Activated CD4-positive, alpha-beta memory T cell treated with anti-CD3 and anti-CD28 coated beads for 36 hours (primary cell): ENCODE data around the gene ERICH3. TPM values are rescaled to one million over a fixed set of nuclear protein-coding genes. Genes with fewer than 3 reads are reported as not detected.

Experiments used
- CTCF ChIA-PET: fragments of 350-600 bp; sonication (Branson Sonifier 250); formaldehyde crosslinking; loops from one replicate; lab custom pipeline; 2021; ENCODE audit warnings: antibody characterized with exemption, inconsistent platforms; lab: Charles Lee
- POLR2A ChIA-PET: fragments of 350-600 bp; sonication (Branson Sonifier 250); formaldehyde crosslinking; loops from one replicate; lab custom pipeline; 2021; ENCODE audit warnings: antibody characterized with exemption; lab: Charles Lee
- DNase-seq: peaks from one replicate; pipeline ENCODE4 v3.0.0-alpha.2; 2020
- H3K27ac Mint-ChIP-seq: one replicate; pipeline ENCODE4 v1.8.0; 2021; ENCODE audit warnings: mixed read lengths
- H3K27me3 Mint-ChIP-seq: one replicate; pipeline ENCODE4 v1.8.0; 2021; ENCODE audit warnings: mixed read lengths
- H3K36me3 Mint-ChIP-seq: one replicate; pipeline ENCODE4 v1.8.0; 2021; ENCODE audit warnings: mixed read lengths
- H3K4me1 Mint-ChIP-seq: one replicate; pipeline ENCODE4 v1.8.0; 2021; ENCODE audit warnings: low read depth, mixed read lengths
- H3K4me3 Mint-ChIP-seq: one replicate; pipeline ENCODE4 v1.8.0; 2021; ENCODE audit warnings: mild to moderate bottlenecking, mixed read lengths
- H3K9me3 Mint-ChIP-seq: one replicate; pipeline ENCODE4 v1.8.0; 2021; ENCODE audit warnings: mixed read lengths
- intact Hi-C: fragments of 100-400 bp; cut with micrococcal nuclease; formaldehyde crosslinking; loops from one replicate; pipeline ENCODE4 v1.15.1; 2023
- total RNA-seq, 2 experiments: library from RNA; stranded (reverse); gene quantifications; one replicate each; pipeline ENCODE4 v1.2.3, GENCODE V29; 2021

Gene ERICH3
- total RNA-seq, 2 experiments from 2014 or later, result not detected

GRCh38 chr1:74583397-74583796, 90.2 kb downstream of the ERICH3 start:
- Mint-ChIP-seq H3K27me3 (peaks cover 7% of the 10 kb centered on the region), H3K4me3 (no peak overlapping the region), H3K4me1 (peaks cover 4% of the 10 kb centered on the region), H3K27ac (no peak overlapping the region), H3K9me3 (no peaks in the 10 kb centered on the region), H3K36me3 (no peaks in the 10 kb centered on the region)
- ChIA-PET POLR2A (no interaction called here), CTCF (interaction anchor here (0.7 kb wide), 1 partner anchor 178 kb away, joined by 3 read pairs; no protein-coding TSS in a partner anchor)
- no peak for DNase-seq
- intact Hi-C loops, result no loop called here

DNA sequence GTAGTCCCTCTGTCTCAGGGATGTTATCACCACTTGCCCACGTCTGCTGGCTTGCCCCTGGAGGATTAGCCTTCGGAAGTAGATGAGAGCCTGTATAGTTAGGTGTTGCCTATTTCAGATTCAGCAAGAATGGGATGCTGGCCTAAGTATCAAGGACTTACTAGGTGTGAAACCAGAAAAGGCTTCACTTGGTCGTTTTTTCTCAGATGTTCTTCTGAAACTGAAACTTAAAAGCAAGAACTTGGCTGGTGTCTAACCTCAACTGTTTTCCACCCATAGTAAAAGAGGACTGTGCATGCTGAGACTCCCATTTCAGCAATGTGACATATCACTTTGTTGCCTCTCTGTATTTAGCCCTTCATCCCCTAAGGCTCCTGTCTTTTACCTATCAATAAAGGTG, 94.2 kb downstream of the ERICH3 start:
- intact Hi-C loops, result no loop called here
- no peak for DNase-seq
- peaks cover 9% of the 10 kb centered on the region for H3K27me3 Mint-ChIP-seq
- ChIA-PET CTCF (no interaction called here), POLR2A (no interaction called here)
- H3K4me1 Mint-ChIP-seq, result no peaks in the 10 kb centered on the region
- H3K27ac Mint-ChIP-seq, result no peak overlapping the region
- no peak overlapping the region for H3K4me3 Mint-ChIP-seq
- no peaks in the 10 kb centered on the region for H3K36me3 Mint-ChIP-seq
- no peaks in the 10 kb centered on the region for H3K9me3 Mint-ChIP-seq

- no peaks in the 10 kb centered on the region for H3K9me3 Mint-ChIP-seq
- intact Hi-C loops, result no loop called here
- peaks cover 6% of the 10 kb centered on the region for H3K27me3 Mint-ChIP-seq
- ChIA-PET POLR2A (no interaction called here), CTCF (no interaction called here)
- no peak overlapping the region for H3K4me3 Mint-ChIP-seq
- H3K27ac Mint-ChIP-seq, result no peak overlapping the region
- H3K36me3 Mint-ChIP-seq, result no peaks in the 10 kb centered on the region
- DNase-seq, result no peak
- no peaks in the 10 kb centered on the region for H3K4me1 Mint-ChIP-seq
These were observed 95.5 kb downstream of the ERICH3 start for GRCh38 chr1:74578101-74578500.

DNA sequence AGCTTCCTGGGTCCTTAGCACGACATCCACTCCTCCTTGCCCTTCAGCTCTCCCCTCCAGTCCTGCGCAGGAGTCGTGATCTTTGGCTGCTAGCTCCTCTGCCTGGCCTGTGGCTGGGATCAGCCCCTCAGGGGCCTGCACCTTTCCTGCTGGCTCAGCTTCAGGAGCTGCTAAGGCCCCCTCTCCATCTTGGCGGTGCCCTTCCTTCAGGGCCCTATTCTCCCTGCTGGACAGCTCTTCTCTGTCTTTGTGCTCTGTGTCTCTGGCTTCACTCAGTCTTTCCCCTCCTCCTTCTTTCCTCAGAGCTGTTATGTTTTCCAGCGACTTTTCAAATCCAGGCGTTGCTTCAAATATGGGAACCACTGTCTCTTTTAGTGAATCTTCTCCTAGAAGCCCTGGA, 101.7 kb downstream of the ERICH3 start:
- H3K27ac Mint-ChIP-seq, result no peak overlapping the region
- DNase-seq, result no peak
- peaks cover 3% of the 10 kb centered on the region for H3K27me3 Mint-ChIP-seq
- H3K36me3 Mint-ChIP-seq, result no peaks in the 10 kb centered on the region
- no peaks in the 10 kb centered on the region for H3K4me1 Mint-ChIP-seq
- ChIA-PET POLR2A (no interaction called here), CTCF (no interaction called here)
- H3K4me3 Mint-ChIP-seq, result no peak overlapping the region
- no peaks in the 10 kb centered on the region for H3K9me3 Mint-ChIP-seq
- intact Hi-C loops, result no loop called here

- peaks cover 3% of the 10 kb centered on the region for H3K27me3 Mint-ChIP-seq
- CTCF ChIA-PET, result no interaction called here
- intact Hi-C loops, result no loop called here
- H3K4me3 Mint-ChIP-seq, result no peak overlapping the region
- H3K9me3 Mint-ChIP-seq, result no peaks in the 10 kb centered on the region
- DNase-seq, result no peak
- H3K4me1 Mint-ChIP-seq, result no peaks in the 10 kb centered on the region
- no peak overlapping the region for H3K27ac Mint-ChIP-seq
- POLR2A ChIA-PET, result no interaction called here
- no peaks in the 10 kb centered on the region for H3K36me3 Mint-ChIP-seq
These were observed 102.1 kb downstream of the ERICH3 start for GRCh38 chr1:74571493-74571800.

DNA sequence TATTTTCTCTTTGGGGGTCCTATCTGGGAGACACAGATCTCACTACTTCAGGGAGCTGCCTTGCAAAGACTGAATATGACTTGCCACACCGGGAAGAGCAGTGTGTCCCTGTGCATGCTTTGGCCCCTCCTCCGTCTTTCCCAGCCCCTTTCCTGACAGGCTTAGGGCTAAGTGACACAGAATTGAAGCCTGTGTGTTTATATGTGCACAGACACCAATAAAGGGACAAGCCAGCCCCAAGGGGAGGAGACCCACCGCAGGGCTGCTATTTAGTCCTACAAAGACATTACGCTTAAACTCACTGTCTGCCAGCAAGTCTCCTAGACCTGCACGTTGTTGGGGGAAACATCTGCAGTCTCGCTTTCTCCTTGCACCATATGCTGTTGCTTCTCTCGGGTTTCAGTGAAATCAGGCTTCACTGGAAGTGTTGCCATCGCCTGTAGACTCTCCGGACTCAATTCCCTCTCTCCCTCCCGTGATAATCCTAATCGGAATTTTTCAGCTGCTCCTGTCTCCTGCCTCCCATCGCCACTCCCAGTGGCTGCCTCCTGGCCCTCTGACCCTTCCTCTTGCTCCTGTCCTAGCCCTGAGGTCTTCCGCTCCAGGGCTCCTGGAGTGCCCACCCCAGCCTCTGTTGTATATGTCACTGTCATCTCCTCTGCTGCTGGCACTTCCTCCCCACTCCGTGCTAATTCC, 102.6 kb downstream of the ERICH3 start:
- H3K36me3 Mint-ChIP-seq, result no peaks in the 10 kb centered on the region
- ChIA-PET POLR2A (no interaction called here), CTCF (no interaction called here)
- H3K27ac Mint-ChIP-seq, result no peak overlapping the region
- intact Hi-C loops, result no loop called here
- H3K4me3 Mint-ChIP-seq, result no peak overlapping the region
- peaks cover 3% of the 10 kb centered on the region for H3K27me3 Mint-ChIP-seq
- no peaks in the 10 kb centered on the region for H3K9me3 Mint-ChIP-seq
- no peaks in the 10 kb centered on the region for H3K4me1 Mint-ChIP-seq
- DNase-seq, result no peak

DNA sequence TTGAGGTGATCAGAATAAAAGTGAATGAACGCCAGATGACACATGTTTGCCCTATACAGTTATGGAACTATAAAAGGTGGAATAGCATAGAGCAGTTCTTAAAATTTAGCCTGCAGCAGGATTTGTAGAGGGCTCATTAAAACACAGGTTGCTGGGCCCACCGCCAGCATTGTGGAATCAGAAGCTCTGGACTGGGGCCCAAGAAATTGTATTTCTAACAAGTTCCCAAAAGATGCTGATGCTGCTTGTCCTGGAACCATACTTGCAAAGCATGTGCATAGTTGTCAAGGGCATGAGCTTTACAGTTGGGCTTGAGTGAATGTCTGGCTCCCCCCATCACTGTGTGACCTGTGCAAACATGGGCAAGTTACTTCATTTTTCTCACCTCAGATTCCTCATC, 123.7 kb downstream of the ERICH3 start:
- no peaks in the 10 kb centered on the region for H3K36me3 Mint-ChIP-seq
- peaks cover 6% of the 10 kb centered on the region for H3K27me3 Mint-ChIP-seq
- intact Hi-C loops, result no loop called here
- CTCF ChIA-PET, result no interaction called here
- no peaks in the 10 kb centered on the region for H3K4me1 Mint-ChIP-seq
- H3K9me3 Mint-ChIP-seq, result no peaks in the 10 kb centered on the region
- H3K27ac Mint-ChIP-seq, result no peak overlapping the region
- POLR2A ChIA-PET, result no interaction called here
- DNase-seq, result no peak
- H3K4me3 Mint-ChIP-seq, result no peak overlapping the region

- H3K27me3 Mint-ChIP-seq, result peaks cover 6% of the 10 kb centered on the region
- no peaks in the 10 kb centered on the region for H3K36me3 Mint-ChIP-seq
- POLR2A ChIA-PET, result no interaction called here
- no peaks in the 10 kb centered on the region for H3K4me1 Mint-ChIP-seq
- CTCF ChIA-PET, result no interaction called here
- DNase-seq, result no peak
- H3K27ac Mint-ChIP-seq, result no peak overlapping the region
- no peaks in the 10 kb centered on the region for H3K9me3 Mint-ChIP-seq
- intact Hi-C loops, result no loop called here
- H3K4me3 Mint-ChIP-seq, result no peak overlapping the region
These were observed 124.4 kb downstream of the ERICH3 start for GRCh38 chr1:74548961-74549750.

DNA sequence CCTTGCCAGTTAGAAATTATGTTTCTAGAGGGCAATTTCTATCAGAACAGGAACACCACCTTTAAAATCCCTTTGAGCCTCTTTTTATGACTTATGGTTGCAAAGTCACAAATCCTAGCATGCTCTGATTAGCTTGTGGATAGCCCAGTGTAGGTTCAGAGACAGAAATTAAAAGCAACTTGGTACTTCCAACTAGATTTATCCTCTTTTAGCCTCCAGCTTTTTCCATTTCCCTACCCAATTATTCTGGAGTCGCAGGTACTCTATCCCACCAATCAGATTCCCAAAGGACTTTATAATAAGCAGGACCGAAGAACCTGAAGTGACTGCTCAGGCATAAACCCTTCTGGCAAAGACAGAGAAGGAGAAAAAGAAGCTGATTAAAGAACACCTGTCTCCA, 127.8 kb downstream of the ERICH3 start:
- POLR2A ChIA-PET, result no interaction called here
- Mint-ChIP-seq H3K4me1 (no peaks in the 10 kb centered on the region), H3K9me3 (no peaks in the 10 kb centered on the region), H3K36me3 (no peaks in the 10 kb centered on the region), H3K27ac (no peak overlapping the region), H3K4me3 (no peak overlapping the region), H3K27me3 (no peaks in the 10 kb centered on the region)
- CTCF ChIA-PET, result no interaction called here
- intact Hi-C loops, result no loop called here
- DNase-seq, result no peak

- no peak for DNase-seq
- no peaks in the 10 kb centered on the region for H3K27me3 Mint-ChIP-seq
- ChIA-PET CTCF (no interaction called here), POLR2A (no interaction called here)
- H3K4me1 Mint-ChIP-seq, result no peaks in the 10 kb centered on the region
- no peaks in the 10 kb centered on the region for H3K9me3 Mint-ChIP-seq
- intact Hi-C loops, result no loop called here
- H3K36me3 Mint-ChIP-seq, result no peaks in the 10 kb centered on the region
- H3K4me3 Mint-ChIP-seq, result no peak overlapping the region
- H3K27ac Mint-ChIP-seq, result no peak overlapping the region
These were observed 139.4 kb downstream of the ERICH3 start for GRCh38 chr1:74534241-74534640.

DNA sequence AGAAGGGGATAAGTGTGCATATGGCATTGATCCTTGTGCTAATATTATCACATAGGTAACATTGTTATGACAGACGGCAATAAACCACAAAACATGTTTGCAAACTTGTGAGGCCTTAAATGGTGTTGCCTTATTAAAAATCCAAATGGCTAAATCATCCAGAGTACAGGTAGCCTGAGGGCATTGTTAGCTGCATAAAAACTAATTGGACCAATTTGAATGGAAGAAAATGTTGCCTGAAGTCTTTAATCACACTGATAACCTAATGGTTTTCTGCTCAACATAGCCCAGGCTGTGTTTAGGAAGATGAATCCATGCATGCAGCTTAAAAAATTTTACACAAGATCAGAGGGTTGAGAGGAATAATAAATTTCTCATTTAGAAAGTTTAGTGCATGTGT, 141.8 kb downstream of the ERICH3 start:
- no peak overlapping the region for H3K4me3 Mint-ChIP-seq
- peaks cover 2% of the 10 kb centered on the region for H3K27me3 Mint-ChIP-seq
- intact Hi-C loops, result no loop called here
- no peaks in the 10 kb centered on the region for H3K4me1 Mint-ChIP-seq
- DNase-seq, result no peak
- no peaks in the 10 kb centered on the region for H3K36me3 Mint-ChIP-seq
- POLR2A ChIA-PET, result no interaction called here
- no peaks in the 10 kb centered on the region for H3K9me3 Mint-ChIP-seq
- no peak overlapping the region for H3K27ac Mint-ChIP-seq
- CTCF ChIA-PET, result no interaction called here

- no peak for DNase-seq
- H3K4me3 Mint-ChIP-seq, result no peak overlapping the region
- ChIA-PET CTCF (no interaction called here), POLR2A (no interaction called here)
- intact Hi-C loops, result no loop called here
- H3K4me1 Mint-ChIP-seq, result no peaks in the 10 kb centered on the region
- H3K36me3 Mint-ChIP-seq, result no peaks in the 10 kb centered on the region
- no peaks in the 10 kb centered on the region for H3K9me3 Mint-ChIP-seq
- no peak overlapping the region for H3K27ac Mint-ChIP-seq
- H3K27me3 Mint-ChIP-seq, result peaks cover 2% of the 10 kb centered on the region
These were observed 142.7 kb downstream of the ERICH3 start for GRCh38 chr1:74530892-74531291.

DNA sequence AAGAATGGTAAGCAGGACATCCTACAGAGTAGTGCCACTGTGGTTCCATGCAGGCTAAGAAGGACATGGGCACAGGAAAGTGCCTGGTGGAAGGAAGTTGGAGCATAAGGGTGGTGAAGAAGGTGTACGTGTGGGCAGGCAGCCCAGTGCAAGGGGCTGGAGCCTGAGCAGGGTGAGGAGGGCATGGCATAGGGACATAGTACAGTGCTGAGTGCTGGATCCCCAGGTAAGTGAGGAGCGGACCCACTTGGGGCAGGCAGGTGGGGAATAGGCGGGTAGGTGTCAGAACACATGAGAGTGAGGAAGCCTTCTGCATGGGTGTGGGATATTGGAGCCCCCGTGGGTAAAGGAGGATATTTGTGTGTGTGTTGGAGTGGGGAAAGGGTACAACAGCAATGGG, 145.5 kb downstream of the ERICH3 start:
- H3K4me1 Mint-ChIP-seq, result no peaks in the 10 kb centered on the region
- no peak overlapping the region for H3K4me3 Mint-ChIP-seq
- intact Hi-C loops, result no loop called here
- POLR2A ChIA-PET, result no interaction called here
- DNase-seq, result no peak
- CTCF ChIA-PET, result no interaction called here
- H3K27me3 Mint-ChIP-seq, result peaks cover 2% of the 10 kb centered on the region
- no peaks in the 10 kb centered on the region for H3K9me3 Mint-ChIP-seq
- no peak overlapping the region for H3K27ac Mint-ChIP-seq
- no peaks in the 10 kb centered on the region for H3K36me3 Mint-ChIP-seq
